SHP77 treated with DMSO at 0.1 percent for 48 hours (cell line): ENCODE measurements around the gene GDPD4.

Experiments
- DNase-seq: peaks from one replicate; lab custom pipeline; 2025; lab: John Stamatoyannopoulos, UW

Gene GDPD4

DNA sequence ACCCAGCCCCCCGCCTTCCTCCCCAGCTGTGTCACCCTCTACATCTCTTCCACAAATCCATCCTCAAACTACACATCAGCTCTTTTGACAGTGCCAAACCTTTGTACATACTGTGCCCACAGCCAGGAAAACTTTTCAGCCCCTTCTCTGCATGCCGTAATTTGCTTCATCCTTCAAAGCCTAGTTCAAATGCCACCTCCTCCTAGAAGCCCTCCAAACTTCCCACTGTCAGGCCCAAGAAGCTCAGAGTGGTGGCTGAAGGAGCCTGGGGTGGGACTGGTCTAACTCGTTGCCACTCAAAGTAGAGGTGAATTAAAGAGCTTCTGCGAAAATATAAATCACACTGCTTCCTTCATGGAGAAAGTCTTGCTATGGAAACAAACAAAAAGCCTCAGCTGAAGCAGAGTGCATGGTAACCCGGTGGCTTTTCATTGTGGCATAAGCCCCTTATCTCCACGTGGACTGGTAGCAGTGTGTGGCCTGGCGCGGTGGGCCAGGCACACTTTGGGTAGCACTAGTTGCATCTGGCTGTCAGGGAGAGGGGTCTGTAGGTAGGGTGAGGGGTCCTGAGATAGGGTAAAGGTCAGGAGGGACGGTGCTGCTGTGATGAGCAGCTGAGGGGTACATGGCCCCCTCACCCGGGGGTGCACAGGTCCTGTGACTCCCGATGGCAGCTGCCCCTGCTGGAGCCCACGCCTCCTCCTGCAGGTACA lies 96.6 kb downstream of the GDPD4 start:
- DNase-seq, result no peak

DNA sequence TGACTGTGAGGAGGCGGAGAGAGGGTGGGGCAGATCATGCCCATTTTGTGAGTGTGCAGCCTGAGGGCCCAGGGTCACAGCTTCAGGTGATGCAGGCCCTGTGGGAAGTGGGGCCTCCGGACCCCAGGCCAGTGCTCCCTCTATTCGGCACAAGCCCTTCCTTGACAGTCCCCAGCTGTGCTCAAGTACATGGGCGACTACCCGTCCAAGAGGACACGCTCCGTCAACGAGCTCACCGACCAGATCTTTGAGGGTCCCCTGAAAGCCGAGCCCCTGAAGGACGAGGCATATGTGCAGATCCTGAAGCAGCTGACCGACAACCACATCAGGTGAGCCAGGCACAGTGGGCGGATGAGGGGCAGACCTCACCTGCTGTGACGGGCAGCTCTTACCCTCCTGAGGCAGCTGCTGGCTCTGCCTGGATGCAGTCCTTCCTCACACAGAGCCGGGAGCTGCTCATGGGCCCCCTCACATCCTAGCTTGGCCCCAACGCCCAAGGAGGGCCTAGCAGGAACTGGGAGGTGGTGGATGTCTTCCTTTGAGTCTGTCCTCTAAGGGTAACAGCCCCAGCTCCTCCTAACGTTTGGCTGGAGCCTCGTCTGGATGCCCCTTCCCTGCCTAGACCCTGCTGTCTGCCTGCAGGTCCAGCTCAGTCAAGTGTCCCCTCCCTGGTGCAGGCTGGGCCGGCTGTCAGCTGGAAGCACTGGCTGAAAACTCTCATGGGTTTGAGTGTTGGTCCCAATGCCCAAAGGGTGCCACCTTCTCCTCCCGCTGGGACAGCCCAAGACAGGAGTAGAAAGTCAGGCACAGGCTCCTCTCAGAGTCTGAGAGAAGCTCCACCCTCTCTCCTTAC lies 97.4 kb downstream of the GDPD4 start:
- no peak for DNase-seq

DNA sequence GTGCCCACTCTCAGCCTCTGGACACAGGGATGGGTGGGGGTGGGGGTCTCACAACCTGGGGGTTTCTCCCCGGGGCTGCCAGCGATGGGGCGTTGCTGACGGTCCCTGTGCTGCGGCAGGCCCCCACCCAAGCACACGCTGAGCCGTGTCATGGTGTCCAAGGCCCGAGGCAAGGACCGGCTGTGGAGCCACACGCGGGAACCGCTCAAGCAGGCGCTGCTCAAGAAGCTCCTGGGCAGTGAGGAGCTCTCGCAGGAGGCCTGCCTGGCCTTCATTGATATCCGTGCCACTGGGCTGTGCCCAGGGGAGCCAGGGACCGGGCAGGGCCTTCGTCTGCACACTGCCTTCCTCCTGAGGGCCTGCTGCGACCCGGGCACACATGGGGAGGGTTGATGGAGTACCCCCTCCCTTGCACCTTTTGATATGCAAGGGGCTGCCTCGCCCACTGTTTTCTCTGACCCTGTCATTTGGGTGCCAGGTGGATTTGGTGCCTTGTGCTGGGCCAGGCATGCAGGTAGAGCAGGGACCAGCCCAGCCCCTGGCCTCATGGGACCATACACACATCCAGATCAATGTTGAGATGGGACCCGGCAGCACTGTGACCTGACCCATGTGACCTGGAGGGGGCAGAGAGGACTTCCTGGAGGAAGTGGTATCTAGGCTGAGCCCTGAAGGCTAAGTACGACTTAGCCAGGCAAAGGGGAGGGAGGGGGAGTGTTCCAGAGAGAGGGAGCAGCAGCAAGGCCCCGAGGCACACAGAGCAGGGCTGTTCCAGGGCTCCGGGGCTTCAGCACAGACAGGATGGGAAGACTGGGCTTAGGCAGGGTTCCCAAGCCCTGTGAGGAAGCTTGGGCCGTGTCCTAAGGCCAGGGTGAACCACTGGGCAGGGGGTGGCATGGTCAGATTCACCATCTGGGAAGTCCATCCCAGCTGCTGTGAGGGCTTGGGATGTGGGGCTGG lies 98.3 kb downstream of the GDPD4 start:
- no peak for DNase-seq

DNA sequence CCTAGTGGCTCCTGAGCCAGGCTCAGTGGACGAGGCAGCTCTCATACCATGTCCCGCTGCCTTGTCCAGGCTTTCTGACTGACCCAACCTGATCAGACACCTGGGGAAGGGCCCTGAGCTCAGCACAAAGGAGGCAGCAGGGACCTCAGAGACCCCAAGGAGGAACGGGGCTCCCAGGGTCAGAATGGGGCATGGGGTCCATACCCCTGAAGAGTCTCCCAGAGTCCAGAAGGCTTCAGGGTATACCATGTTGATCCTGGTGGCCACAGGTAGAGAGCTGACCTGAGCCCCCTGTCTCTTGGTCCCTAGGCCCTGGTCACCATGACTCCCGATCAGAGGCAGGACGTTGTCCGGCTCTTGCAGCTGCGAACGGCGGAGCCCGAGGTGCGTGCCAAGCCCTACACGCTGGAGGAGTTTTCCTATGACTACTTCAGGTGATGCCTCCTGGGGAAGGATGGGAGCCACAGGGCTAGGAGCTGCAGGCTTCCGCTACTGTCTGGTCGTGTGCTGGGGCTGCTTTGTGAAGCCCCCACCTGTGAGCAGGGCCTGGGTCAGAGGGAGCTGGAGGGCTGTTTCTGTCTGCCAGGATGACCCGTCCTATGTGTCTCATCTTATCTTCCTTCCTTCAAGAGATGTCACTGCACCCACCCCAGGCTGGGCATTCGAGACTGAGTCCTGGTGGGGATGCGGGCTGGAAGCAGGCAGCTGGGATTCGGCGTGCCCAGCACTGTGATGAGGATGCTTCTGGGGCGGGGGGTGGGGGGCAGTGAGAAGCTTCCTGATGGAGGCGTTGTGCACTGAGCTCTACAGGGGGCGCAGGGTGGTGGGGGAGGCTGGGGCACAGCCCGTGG lies 99.3 kb downstream of the GDPD4 start:
- no peak for DNase-seq

DNA sequence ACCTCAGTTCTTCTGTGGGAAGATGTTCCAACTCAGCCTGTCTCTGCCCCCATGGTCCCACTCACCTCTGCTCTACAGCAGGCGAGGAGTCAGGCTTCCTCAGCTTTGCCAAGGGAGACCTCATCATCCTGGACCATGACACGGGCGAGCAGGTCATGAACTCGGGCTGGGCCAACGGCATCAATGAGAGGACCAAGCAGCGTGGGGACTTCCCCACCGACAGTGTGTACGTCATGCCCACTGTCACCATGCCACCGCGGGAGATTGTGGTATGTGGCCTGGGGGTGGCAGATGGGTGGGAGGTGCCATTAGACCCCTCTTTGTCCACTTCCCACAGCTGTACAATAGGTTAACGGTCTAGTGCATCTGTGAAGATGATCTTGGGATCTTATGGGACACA lies 100.1 kb downstream of the GDPD4 start:
- DNase-seq, result no peak

DNA sequence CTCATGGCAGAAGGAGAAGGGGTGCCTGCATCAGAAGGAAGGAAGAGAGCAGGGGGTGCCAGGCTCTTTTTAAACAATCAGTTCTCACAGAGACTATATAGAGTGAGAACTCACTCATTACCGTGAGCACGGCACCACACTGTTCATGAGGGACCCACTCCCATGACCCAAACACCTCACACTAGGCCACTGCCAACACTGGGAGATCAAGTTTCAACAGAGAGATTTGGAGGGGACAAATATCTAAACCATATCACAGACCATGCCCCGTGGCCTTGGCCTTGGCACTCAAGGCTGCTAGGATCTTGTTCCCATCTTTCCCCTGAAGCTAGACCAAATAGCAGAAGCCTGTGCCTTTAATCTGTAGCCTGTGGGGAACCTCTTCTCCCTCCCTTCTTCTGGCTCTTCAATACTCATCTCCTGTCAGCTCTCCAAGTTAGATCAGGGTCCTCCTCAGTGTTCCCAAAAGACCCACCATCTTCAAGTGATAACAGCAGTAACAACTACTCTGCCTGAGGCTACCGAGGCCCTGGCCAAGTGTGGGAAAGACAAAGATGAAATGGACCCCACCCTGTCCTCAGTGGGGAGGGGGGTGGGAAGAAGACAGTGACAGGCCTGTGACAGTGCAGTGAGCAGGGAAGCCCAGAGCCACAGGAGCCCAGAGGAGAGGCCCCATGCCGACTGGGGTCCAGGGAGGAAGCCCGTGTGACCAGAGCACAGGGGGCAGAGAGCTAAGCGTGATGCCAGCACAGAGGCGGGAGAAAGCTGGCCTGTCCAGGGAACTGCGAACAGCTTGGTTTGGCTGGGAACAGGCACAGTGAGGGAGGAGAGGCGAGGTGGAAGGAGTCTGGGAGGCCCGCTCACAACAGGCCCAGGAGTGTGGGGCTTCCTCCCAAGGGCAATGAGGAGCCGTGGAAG lies 100.9 kb downstream of the GDPD4 start:
- no peak for DNase-seq

DNA sequence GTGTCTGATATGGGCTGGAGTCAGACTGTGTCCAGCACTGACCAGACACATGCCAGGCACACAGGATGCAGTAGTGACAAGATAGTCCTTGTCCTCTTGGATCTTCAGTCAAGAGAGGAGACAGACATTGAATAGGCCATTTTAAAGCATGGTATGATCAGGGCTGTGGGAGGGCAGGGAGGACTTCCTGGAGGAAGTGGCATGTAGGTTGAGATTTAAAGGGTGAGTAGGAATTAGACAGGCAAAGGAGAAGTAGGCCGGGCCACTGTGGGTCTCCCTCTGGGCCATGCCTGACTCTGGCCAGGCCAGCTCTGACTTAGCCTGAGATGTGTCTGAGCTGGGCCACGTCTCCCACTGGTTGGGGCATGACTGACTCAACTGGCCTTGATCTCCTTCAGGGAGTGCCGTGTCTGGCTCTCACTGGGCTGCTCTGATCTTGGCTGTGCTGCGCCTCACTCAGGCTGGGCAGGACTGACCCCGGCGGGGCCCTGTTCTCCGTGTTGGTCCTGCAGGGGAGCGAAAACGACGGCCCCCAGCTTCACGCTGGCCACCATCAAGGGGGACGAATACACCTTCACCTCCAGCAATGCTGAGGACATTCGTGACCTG lies 102.2 kb downstream of the GDPD4 start:
- DNase-seq, result no peak

DNA sequence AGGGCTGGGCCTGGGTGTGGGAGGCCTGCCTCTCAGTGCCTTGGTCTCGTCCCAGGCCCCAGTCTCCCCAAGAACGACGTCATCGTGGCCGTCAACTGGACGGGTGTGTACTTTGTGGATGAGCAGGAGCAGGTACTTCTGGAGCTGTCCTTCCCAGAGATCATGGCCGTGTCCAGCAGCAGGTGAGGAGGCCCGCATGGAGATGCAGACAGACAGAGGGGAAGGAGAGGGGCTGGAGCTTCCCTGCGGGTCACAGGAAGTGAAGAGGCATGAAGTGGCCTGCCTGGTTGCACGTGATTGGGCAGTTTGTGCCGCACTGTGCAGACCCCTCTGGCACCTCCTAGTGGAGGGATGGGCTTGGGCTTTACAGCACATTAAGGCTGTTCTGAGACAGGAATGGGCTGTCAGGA lies 103.0 kb downstream of the GDPD4 start:
- peak; percentile 22 for DNase-seq

DNA sequence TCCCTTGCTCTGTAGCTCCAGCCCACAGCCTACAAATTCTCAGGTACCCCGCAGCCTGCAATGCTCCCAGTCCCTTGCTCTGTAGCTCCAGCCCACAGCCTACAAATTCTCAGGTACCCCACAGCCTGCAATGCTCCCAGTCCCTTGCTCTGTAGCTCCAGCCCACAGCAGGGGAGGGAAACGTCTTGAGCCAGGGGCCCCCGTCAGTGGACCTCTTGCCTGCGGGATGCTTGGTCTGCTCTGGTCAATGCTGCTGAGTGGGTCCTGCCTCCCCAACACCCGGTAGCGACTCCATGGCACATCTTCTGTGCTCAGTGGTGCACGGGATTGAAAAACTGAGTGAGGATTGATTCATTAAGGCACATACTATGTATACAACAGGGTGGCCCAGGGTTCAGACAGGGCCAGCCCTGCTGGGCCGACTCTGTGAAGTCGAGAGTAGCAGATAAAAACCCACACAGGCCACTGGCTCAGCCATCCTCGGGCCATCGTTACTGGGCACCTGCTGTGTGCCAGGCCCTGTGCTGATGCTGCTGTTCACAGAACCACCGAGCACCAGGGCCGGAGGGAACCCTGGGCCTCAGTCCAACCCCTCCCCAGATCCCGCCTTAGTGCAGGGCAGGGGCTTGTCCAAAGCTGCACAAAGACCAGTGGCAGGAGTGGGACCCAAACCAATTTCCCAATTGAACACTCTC lies 103.7 kb downstream of the GDPD4 start:
- DNase-seq, result no peak

DNA sequence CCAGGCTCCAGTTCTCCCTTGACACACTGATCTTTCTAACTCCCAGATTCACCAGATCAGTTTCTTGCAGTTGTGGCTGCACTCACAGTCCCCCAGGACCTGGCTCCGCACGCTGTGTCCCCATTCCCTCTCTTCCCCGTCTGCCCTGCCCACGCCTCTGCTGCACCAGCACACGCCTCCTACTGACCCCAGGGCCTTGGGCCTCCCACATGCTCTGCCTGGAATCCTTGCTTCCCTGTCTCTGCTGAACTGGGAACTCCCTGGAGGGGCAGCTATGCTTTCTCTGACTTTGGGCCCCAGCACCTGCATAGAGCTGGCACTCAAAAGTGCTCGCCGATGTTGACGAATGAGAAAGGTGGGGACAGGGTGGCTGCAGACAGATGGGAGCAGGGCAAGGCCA lies 104.5 kb downstream of the GDPD4 start:
- DNase-seq, result no peak

DNA sequence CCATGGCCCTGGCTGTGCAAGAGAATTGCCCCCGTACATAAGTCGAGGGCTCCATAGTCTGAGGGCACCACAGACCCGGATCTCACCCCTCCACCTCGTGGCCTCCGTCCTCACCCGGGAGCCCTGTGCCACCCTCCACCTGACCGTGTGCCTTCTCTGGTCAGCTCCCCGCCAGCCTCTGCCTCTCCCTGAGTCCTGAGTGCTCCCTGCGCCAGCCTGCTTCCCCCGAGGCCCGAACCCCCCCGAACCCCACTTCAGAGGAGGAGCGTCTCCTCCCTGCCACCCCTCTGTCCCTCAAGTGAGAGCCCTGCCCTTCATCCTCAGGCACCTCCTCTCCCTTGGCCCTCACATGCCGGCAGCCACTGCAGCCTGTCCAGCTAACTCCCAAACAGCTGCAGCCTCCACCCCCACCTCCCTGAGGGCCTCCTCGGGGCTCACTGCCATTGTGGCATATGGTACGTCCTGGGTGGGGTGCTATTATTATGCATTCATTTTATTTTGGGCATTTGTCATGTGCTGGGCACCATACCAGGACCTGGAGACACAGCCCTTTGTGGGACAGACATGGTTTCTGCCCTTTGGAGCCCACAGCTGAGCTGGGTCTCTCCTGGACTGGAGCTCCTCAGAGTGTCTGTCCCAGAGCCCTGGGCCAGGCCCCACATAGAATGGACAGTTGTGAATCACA lies 106.3 kb downstream of the GDPD4 start:
- no peak for DNase-seq

DNA sequence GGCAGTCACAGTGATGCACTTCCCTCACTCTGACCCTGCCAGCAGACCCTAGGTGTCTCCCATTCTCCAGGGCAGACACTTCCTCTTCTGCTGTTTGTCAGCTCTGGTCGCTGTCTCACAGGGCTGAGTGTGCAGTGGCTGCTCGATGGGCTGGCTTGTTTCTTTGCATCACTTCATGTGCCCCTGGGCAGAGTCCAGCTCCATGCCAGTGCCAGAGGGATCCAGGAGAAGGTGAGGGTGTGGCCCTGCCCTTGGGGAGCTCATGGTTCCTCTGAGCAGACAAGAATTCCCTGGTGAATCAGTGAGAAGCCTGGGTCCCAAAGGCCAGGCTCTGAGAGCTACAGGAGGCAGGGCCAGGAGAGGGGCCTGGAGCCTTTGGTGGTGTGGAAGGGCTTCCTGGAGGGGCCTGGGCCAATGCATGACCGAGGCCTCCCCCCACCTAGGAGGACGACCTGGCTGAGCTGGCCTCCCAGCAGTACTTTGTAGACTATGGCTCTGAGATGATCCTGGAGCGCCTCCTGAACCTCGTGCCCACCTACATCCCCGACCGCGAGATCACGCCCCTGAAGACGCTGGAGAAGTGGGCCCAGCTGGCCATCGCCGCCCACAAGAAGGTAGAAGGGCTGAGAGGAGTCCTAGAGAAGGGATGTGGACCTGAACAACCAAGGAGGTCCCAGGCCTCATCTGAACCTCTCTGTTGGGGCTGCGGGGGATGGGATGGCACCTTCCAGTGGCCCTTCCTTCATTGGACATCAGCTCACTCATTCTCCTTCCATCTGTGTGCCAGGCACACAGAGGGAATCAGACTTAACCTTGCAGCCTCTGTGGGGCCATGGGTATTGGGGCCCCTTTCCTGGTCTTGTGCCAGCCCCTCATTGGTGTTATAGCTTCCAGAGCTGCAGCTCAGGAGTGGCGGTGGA lies 107.3 kb downstream of the GDPD4 start:
- DNase-seq, result no peak

DNA sequence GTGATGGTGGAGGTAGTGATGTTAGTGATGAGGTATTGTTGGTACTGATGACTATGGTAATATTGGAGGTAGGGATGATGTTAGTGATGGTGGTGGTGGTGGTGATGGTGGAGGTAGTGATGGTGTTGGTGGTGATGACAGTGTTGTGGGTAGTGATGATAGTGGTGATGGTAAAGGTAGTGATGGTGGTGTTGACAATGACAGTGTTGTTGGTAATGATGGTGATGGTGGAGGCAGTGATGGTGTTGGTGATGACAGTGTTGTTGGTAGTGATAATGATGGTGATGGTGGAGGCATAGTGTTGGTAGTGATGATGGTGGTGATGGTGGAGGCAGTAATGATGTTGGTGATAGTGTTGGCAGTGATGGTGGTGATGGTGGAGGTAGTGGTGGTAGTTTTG lies 108.3 kb downstream of the GDPD4 start:
- DNase-seq, result no peak

DNA sequence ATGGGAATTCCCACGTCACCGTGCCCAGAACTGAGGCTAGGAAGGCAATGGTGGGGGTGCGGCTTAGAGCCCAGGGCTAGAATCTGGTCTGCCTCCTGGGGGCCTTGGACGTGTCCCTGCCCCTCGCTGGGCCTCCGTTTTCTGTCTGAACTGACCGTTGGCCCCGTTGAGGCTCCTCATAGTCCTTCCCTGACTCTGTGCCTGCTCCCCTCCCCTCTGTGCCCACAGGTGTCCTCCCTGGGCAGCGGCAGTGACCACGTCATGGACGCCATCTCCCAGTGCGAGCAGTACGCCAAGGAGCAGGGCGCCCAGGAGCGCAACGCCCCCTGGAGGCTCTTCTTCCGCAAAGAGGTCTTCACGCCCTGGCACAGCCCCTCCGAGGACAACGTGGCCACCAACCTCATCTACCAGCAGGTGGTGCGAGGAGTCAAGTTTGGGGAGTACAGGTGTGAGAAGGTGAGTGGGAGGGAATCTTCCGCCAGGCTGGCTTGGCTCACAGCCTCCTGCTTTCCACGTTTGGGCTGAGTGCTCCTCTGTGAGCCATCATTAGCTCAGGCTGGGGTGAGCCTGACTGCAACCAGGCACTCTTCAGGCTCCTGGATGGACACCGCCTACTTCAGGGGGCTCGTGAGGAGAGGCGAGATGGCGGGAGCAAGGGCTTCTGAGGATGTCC lies 109.5 kb downstream of the GDPD4 start:
- DNase-seq, result peak; percentile 95

DNA sequence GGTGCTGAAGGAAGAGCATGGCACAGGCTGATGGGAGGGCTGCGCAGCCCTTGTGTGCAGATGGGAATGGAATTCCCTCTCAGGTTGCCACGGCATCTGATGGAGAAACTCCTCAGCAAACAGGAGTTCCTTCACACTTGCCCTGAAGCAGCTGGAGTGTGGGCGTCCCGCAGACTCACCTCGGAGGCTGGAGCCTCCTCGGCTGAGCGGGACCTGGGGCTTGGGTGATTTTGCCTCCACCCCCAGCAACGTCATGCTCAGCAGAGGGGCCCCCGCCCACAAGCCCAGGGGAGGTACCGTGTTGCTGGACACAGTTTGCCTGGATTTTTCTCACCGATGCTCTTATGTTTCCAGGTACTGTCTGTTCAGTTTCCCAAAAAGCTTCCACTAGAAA lies 110.1 kb downstream of the GDPD4 start:
- peak; percentile 54 for DNase-seq

DNA sequence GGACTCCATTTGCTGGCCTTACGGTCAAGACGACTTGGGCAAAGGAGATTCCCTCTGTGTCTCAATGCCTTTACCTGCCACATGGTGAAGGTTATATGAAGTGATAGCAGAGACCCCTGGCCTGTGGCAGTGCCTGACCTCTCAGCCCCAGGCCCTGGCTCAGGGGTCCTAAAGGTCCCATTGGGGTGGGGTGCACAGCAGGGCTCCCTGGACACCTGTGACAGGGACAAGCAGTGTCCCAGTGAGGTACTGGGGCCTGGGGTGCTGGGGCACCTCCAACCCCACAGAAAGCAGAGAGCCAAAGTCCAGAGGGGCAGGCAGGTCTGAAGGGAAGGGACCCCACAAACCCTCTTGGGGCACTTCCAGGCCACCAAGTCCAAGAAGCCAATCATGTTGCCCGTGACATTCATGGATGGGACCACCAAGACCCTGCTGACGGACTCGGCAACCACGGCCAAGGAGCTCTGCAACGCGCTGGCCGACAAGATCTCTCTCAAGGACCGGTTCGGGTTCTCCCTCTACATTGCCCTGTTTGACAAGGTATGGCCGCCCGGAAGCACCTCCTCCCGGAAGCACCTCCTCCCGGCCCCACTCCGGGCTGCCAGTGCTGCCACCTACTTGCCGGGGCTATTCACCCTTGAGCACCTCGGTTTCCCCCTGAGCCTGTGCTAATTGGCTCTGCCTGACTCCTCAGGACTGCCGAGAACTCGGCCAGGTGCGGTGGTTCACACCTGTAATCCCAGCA lies 111.0 kb downstream of the GDPD4 start:
- DNase-seq, result no peak
